ENCODE measurements around the gene PIK3R5. TPM values are rescaled to one million over a fixed set of nuclear protein-coding genes. Genes with fewer than 3 reads are reported as not detected.

The PIK3R5 gene
- total and polyA plus RNA-seq, 2 donors, result 3.1 to 4.6 TPM

- H3K4me1 ChIP-seq (ENCODE audit: insufficient read depth), result no peaks in the 10 kb centered on the region
- H3K4me3 ChIP-seq (ENCODE audit: low read depth, low read length), result no peak overlapping the region
- H3K36me3 ChIP-seq (ENCODE audit: insufficient read depth), result no peaks in the 10 kb centered on the region
- no peak for DNase-seq (ENCODE audit: extremely low spot score)
- no peak overlapping the region for H3K27ac ChIP-seq (ENCODE audit: low read depth)
- 49% methylated on average over 12 of the region's 12 CpGs for WGBS
These were observed 25.8 kb downstream of the PIK3R5 start for GRCh38 chr17:8939496-8940334.

- 81% methylated on average over 5 of the region's 5 CpGs for WGBS
- Histone ChIP-seq H3K36me3 (ENCODE audit: insufficient read depth) (no peaks in the 10 kb centered on the region), H3K4me1 (ENCODE audit: insufficient read depth) (no peaks in the 10 kb centered on the region), H3K4me3 (ENCODE audit: low read depth, low read length) (no peak overlapping the region), H3K27ac (ENCODE audit: low read depth) (no peak overlapping the region)
- no peak for DNase-seq (ENCODE audit: extremely low spot score)
These were observed 26.6 kb downstream of the PIK3R5 start for GRCh38 chr17:8938933-8939332.

GRCh38 chr17:8935191-8935590, 30.3 kb downstream of the PIK3R5 start:
- no peaks in the 10 kb centered on the region for H3K4me1 ChIP-seq (ENCODE audit: insufficient read depth)
- no peak for DNase-seq (ENCODE audit: extremely low spot score)
- WGBS, result 63% methylated on average over 9 of the region's 9 CpGs

GRCh38 chr17:8934346-8934745, 31.2 kb downstream of the PIK3R5 start:
- WGBS, result 72% methylated on average over 6 of the region's 6 CpGs
- Histone ChIP-seq H3K4me1 (ENCODE audit: insufficient read depth) (no peaks in the 10 kb centered on the region), H3K36me3 (ENCODE audit: insufficient read depth) (no peaks in the 10 kb centered on the region), H3K4me3 (ENCODE audit: low read depth, low read length) (no peak overlapping the region), H3K27ac (ENCODE audit: low read depth) (no peak overlapping the region)
- DNase-seq (ENCODE audit: extremely low spot score), result no peak

More at GRCh38 chr17:8935191-8935590, 30.3 kb downstream of the PIK3R5 start:
- H3K36me3 ChIP-seq (ENCODE audit: insufficient read depth), result no peaks in the 10 kb centered on the region
- no peak overlapping the region for H3K27ac ChIP-seq (ENCODE audit: low read depth)
- no peak overlapping the region for H3K4me3 ChIP-seq (ENCODE audit: low read depth, low read length)

GRCh38 chr17:8930649-8931048, 34.9 kb downstream of the PIK3R5 start:
- 88% methylated on average over 4 of the region's 4 CpGs for WGBS
- no peaks in the 10 kb centered on the region for H3K36me3 ChIP-seq (ENCODE audit: insufficient read depth)
- no peak for DNase-seq (ENCODE audit: extremely low spot score)
- H3K4me3 ChIP-seq (ENCODE audit: low read depth, low read length), result no peak overlapping the region
- H3K4me1 ChIP-seq (ENCODE audit: insufficient read depth), result no peaks in the 10 kb centered on the region
- H3K27ac ChIP-seq (ENCODE audit: low read depth), result no peak overlapping the region

GRCh38 chr17:8928347-8928746, 37.2 kb downstream of the PIK3R5 start:
- no peaks in the 10 kb centered on the region for H3K36me3 ChIP-seq (ENCODE audit: insufficient read depth)
- H3K4me3 ChIP-seq (ENCODE audit: low read depth, low read length), result no peak overlapping the region
- DNase-seq (ENCODE audit: extremely low spot score), result no peak
- H3K4me1 ChIP-seq (ENCODE audit: insufficient read depth), result no peaks in the 10 kb centered on the region
- H3K27ac ChIP-seq (ENCODE audit: low read depth), result no peak overlapping the region

GRCh38 chr17:8927395-8927794, 38.1 kb downstream of the PIK3R5 start:
- 84% methylated on average over 3 of the region's 3 CpGs for WGBS
- DNase-seq (ENCODE audit: extremely low spot score), result no peak
- no peaks in the 10 kb centered on the region for H3K36me3 ChIP-seq (ENCODE audit: insufficient read depth)
- H3K27ac ChIP-seq (ENCODE audit: low read depth), result no peak overlapping the region
- no peaks in the 10 kb centered on the region for H3K4me1 ChIP-seq (ENCODE audit: insufficient read depth)
- H3K4me3 ChIP-seq (ENCODE audit: low read depth, low read length), result no peak overlapping the region

GRCh38 chr17:8925808-8926207, 39.7 kb downstream of the PIK3R5 start:
- H3K27ac ChIP-seq (ENCODE audit: low read depth), result no peak overlapping the region
- WGBS, result 81% methylated on average over 4 of the region's 4 CpGs
- no peak overlapping the region for H3K4me3 ChIP-seq (ENCODE audit: low read depth, low read length)

GRCh38 chr17:8925141-8925540, 40.4 kb downstream of the PIK3R5 start:
- H3K4me3 ChIP-seq (ENCODE audit: low read depth, low read length), result no peak overlapping the region
- DNase-seq (ENCODE audit: extremely low spot score), result no peak
- no peaks in the 10 kb centered on the region for H3K36me3 ChIP-seq (ENCODE audit: insufficient read depth)
- H3K4me1 ChIP-seq (ENCODE audit: insufficient read depth), result no peaks in the 10 kb centered on the region
- H3K27ac ChIP-seq (ENCODE audit: low read depth), result no peak overlapping the region

More at GRCh38 chr17:8925808-8926207, 39.7 kb downstream of the PIK3R5 start:
- H3K4me1 ChIP-seq (ENCODE audit: insufficient read depth), result no peaks in the 10 kb centered on the region
- H3K36me3 ChIP-seq (ENCODE audit: insufficient read depth), result no peaks in the 10 kb centered on the region
- DNase-seq (ENCODE audit: extremely low spot score), result no peak

- WGBS, result 81% methylated on average over 6 of the region's 6 CpGs
- no peak overlapping the region for H3K4me3 ChIP-seq (ENCODE audit: low read depth, low read length)
- H3K27ac ChIP-seq (ENCODE audit: low read depth), result no peak overlapping the region
- H3K4me1 ChIP-seq (ENCODE audit: insufficient read depth), result no peaks in the 10 kb centered on the region
- H3K36me3 ChIP-seq (ENCODE audit: insufficient read depth), result no peaks in the 10 kb centered on the region
- DNase-seq (ENCODE audit: extremely low spot score), result no peak
These were observed 40.9 kb downstream of the PIK3R5 start for GRCh38 chr17:8924595-8924994.

- DNase-seq (ENCODE audit: extremely low spot score), result no peak
- H3K4me3 ChIP-seq (ENCODE audit: low read depth, low read length), result no peak overlapping the region
- no peak overlapping the region for H3K27ac ChIP-seq (ENCODE audit: low read depth)
- no peaks in the 10 kb centered on the region for H3K4me1 ChIP-seq (ENCODE audit: insufficient read depth)
- 50% methylated on average over 1 of the region's 1 CpG for whole genome bisulfite sequencing
- H3K36me3 ChIP-seq (ENCODE audit: insufficient read depth), result no peaks in the 10 kb centered on the region
These were observed 41.7 kb downstream of the PIK3R5 start for GRCh38 chr17:8923762-8924161.

GRCh38 chr17:8922928-8923327, 42.6 kb downstream of the PIK3R5 start:
- 83% methylated on average over 4 of the region's 4 CpGs for WGBS
- Histone ChIP-seq H3K4me3 (ENCODE audit: low read depth, low read length) (no peak overlapping the region), H3K27ac (ENCODE audit: low read depth) (no peak overlapping the region), H3K4me1 (ENCODE audit: insufficient read depth) (no peaks in the 10 kb centered on the region), H3K36me3 (ENCODE audit: insufficient read depth) (no peaks in the 10 kb centered on the region)
- DNase-seq (ENCODE audit: extremely low spot score), result no peak

- no peak overlapping the region for H3K27ac ChIP-seq (ENCODE audit: low read depth)
- no peak for DNase-seq (ENCODE audit: extremely low spot score)
- no peak overlapping the region for H3K4me3 ChIP-seq (ENCODE audit: low read depth, low read length)
- no peaks in the 10 kb centered on the region for H3K4me1 ChIP-seq (ENCODE audit: insufficient read depth)
- H3K36me3 ChIP-seq (ENCODE audit: insufficient read depth), result no peaks in the 10 kb centered on the region
- WGBS, result 33% methylated on average over 6 of the region's 6 CpGs
These were observed 43.1 kb downstream of the PIK3R5 start for GRCh38 chr17:8922451-8922850.

- H3K4me3 ChIP-seq (ENCODE audit: low read depth, low read length), result no peak overlapping the region
- H3K36me3 ChIP-seq (ENCODE audit: insufficient read depth), result no peaks in the 10 kb centered on the region
- no peak overlapping the region for H3K27ac ChIP-seq (ENCODE audit: low read depth)
- no peaks in the 10 kb centered on the region for H3K4me1 ChIP-seq (ENCODE audit: insufficient read depth)
- WGBS, result 56% methylated on average over 2 of the region's 2 CpGs
- DNase-seq (ENCODE audit: extremely low spot score), result no peak
These were observed 44.4 kb downstream of the PIK3R5 start for GRCh38 chr17:8921147-8921546.

Measured in urinary bladder (tissue), 4 donors.